CD4-positive, alpha-beta T cell treated with Interleukin-1 beta for 1 hour (primary cell): ENCODE results near the gene AZIN2.
"Not testable (repeated sequence)": the region's sequence is repeated elsewhere in the genome, so short reads cannot be mapped to it uniquely, and the experiment has no call there.

Experiments used
- DNase-seq, 2 donors: peaks; one replicate each; pipeline ENCODE4 v3.0.0-alpha.2; 2020 to 2022

Gene AZIN2

DNA sequence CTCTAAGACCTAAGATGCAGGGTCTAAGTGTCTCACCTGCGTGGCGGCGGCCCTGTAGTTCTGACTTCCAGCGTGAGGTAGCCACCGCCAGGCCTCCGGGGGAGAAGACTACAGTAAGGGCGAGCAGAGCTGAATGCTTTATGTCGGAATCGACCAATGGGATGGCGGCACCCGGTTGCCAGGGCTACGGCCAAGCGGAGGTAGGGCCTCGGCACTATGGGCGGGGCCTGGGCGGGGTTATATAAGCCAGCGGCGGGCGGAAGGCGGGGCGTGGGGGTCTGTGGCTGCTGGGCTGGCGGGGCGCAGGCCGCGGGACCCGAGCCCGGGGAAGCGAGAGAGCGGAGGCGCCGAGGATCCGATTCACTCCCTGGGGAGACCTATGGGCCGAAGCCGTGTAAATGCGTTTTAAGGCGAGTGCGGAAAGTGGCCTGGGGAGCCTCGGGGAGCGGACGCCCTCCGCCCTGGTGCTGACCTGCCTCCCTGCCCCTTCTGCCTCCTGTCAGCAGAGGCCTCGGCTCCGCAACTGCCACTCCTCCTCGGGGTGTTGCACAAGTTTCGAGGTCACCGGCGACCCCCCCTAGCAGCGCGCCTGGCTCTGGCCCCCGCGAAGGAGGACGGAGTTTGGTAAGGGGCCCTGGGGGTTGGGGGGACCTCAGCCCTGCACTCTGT lies at the start of gene AZIN2:
Gene AZIN2, plus strand, starts transcription at position 269 of the 669 bp plus-strand sequence. CDS start 1,097 bp downstream, outside the sequence.
- peak; percentile 96 to 97 for DNase-seq

DNA sequence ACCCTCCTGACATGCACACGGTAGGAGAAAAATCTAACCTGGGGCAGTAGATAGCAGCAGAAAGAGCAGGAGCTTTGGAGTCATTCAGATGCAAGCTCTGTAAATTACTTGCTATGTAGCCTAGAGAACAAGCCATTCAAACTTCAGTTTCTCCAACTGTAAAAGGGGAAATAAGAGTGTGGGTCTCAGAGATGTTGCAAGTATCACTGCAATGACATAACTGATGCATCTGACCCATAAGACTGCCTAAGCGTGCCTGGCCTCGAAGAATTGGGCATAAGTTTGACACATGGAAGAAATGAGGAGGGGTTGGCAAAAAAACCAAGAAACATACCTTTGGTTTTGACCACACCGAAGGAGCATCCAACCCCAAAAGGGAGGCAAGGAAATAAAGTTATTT lies 49.4 kb upstream of the AZIN2 start:
- no peak for DNase-seq

DNA sequence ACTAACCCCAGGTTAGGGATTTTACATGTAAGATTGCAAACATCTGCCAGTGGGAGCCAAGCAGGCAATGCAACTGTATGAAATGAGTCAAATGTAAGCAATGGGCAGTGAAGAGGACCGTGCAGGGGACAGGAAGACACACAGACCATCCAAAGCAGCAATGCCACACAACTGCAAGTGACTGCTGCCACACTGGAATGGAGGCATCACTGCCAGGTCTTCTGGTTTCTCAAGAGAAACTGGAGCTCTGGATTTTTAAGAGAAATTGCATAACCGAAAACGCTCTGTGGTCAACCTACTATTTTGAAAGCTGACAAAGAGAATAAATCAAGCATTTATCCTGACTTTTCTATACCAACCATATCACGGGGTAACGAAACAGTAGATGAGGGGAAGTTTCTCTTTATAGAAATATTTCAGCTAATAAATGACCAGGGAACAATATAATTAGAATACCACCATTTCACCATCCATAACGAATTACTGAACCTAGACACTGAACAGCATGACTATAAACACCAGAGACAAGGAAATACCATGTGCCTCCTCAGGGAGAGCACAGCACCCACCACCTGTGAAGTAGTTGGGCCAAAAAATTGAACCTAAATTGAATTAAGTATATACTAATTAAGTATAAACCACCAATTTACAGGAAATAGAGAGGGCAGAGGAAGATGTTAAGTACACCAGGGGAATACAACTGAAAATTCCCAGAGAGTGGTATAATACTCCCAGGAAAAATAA lies 48.7 kb upstream of the AZIN2 start:
- DNase-seq, result no peak

DNA sequence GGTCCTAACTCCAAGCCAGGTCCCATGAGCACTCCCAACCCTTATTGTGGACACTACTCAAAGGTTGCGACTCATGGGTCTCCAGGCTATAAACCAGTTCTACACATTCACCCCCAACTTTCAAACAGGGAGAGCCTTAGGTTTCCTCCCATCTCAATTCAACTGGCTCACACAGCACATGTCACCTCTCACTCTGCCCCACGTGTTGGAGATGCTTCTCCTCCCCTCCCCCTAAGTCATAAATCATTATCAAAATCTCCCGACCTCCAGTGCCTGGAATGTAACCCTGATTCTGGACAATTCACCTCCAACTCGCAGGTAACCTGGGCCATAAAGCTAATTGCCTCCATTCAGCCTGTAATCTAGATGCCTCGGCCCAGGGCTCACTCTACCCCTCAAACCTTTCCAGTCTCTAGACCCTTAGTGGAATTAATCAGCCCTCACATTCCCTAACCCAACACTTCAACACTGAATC lies 44.9 kb upstream of the AZIN2 start:
- no peak for DNase-seq

DNA sequence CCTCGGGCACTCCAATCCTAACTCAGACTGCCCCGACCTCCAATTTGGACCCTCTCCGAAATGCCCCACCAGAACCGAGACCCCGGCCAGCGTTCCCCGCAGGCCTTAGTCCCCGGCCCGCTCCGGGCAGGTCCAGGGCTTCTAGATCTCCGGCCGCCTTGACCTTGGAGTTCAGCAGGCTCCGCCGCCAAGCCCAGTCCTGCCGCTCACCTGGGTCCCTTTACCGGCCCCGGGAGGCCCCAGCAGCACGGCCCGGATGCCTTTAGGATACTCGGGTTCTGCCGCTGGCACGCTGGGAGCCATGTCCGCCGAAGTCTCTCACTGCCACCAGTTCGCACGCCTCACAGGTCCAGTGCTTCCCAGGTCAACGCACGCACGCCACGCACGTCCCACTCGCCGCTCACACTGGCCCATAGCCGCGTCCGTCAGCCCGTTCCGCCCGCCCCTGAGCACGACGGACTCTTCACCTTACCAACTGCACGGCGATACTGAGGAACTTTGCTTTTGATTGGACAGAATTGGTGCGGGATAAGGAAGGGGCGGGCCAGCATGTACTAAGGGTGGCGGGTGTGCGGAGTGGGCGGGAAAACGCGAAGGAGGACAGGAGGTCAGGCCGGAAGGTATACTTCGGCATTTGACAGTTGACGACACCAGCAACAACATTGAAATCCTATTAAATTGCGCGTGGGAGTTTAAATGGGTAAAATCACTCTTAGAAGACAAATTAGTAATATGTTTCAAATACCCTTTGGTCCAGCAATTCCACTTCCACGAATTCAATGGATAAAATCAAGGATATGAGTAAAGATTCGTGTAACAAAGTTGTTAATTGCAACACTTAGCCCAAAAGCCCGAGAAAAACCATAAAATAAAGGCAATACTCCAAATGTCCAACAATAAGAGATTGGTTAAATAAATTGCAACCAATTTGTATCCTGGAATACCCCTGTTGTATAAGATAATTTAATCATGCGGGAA lies 44.1 kb upstream of the AZIN2 start, which contains the start of gene AK2:
Gene AK2, minus strand, starts transcription at position 358 of the 978 bp plus-strand sequence. Its CDS starts 55 bp downstream, at position 303.
- DNase-seq, result peak; percentile 92 to 95

DNA sequence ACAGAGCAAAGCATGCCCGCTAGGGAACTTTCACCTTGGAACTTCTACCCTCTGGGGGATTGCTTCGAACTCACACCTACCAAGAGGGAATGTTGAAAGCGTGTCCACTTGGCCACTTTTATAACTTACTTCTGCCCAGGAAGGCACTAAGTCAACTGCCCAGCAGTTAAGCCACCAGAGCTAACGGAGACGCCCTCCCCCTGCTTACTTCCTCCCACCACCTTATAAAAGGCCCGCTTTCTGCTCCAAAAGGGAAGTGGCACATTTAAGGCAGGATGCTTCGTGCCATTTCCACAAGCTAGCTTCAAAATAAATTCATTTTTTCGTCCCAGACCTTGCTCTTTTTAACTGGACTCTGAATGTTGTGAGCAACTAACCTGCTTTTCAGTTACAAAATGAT lies 41.1 kb upstream of the AZIN2 start:
- peak in 1 of 2 donors; percentile 38 for DNase-seq

DNA sequence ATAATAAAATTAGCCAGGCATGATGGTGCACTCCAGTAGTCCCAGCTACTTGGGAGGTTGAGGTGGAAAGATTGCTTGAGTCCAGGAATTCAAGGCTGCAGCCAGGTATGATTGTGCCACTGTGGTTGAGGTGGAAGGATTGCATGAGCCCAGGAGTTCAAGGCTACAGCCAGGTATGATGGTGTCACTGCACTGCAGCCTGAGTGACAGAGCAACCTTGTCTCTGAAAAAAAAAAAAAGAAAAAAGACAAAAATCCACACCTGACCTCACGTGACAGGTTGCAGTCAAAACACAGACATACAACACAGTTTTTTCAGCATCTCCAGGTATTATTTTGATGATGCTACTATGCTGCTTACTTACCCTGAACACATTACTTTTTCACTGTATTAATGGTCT lies 39.9 kb upstream of the AZIN2 start:
- no peak for DNase-seq

DNA sequence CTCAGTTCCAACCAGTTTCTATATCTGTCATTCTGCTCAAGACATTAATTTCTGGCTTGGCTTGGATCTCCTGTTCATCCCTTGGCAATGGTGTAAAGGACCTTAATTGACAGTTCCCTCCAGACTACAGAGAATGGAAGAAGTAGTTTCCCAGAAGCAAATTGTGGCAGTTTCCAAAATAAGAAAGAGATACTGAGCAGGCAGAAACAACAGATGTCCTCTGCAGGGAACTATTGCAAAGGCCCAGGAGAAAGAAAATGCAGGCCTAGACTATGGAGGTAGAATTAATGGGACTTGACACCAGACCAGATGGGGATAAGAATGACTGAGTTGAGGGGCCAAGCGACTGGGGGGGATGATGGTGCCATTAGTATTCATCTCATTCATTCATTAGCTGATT lies 38.1 kb upstream of the AZIN2 start:
- no peak for DNase-seq

DNA sequence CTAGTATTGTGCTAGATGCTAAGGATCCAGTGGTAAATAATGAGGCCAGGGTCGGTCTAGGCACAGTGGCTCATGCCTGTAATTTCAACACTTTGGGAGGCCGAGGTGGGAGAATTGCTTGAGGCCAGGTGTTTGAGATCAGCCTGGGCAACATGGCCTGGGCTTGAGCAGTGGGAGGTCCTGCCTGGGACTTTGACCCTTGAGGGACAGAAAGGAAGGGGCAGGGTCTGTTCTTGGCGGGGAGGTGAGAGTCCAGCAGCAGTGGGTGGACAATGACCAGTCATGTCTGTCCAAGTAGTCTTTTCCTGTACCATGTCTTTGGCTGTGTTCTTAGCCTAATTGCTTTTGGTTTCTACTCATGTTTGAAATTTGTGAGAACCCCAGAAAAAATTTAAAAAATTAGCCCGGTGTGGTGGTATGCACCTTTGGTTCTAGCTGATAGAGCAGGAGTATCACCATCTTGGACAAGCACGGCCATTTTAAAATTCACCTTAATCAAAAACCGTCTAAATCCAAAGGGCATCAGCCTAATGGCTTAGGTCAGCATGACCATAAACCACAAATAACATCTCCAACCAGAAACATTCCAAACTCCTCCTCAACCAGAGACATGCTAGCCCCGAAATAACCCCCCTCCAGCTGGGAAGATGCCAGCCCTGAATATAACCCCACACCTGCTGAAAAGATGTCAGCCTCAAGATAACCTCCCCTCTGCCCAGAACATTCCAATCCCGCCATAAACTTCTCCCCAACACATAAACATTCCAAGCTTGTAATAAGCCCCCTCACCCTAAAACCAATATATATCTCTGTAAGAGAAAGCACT lies 37.5 kb upstream of the AZIN2 start:
- DNase-seq, result no peak

DNA sequence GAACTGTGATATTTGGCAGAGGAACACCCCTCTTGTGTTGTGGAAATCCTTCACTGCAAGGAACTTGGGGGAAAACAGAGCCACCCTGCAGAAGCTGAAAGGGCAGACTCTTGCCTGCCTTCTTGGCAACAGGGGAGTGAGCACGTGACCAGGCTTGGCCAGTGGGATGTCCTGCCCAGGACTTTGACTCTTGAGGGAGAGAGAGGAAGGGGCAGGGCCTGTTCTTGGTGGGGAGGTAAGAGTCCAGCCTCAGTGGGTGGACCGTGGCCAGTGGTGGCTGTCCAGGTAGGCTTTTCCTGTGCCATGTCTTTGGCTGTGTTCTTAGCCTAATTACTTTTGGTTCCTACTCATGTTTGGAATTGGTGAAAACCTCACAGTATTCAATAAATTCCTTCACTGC lies 35.7 kb upstream of the AZIN2 start:
- DNase-seq, result no peak

DNA sequence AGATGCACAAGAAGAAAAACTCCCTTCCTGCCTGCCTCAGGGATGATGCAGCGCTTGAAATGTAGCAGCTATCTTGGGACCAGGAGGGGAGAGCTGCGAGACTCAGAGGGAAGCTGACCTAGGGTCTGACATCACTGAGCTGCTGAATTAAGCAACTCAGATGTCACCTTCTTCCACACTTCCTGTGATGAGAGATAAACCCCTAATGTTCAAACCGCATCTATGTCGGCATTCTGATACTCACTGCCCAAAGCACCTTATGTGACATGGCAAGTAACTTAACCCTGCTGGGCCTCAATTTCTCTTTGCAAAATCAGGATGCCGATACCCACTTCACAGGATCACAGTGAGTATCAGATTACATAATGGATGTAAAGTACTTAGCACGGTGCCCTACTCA lies 35.1 kb upstream of the AZIN2 start:
- DNase-seq, result peak; percentile 50 to 52

DNA sequence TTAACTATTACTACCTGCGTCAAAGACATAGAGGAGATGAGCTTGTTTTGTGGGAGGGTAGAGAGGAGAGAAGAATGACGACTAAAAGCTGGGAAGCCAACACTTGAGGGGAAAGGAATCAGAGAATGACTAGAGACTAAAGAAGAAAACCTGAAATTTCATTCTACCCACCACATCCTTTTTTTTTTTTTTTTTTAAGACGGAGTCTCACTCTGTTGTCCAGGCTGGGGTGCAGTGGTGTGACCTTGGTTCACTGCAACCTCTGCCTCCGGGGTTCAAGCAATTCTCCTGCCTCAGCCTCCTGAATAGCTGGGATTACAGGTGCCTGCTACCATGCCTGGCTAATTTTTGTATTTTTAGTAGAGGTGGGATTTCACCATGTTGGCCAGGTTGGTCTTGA lies 34.7 kb upstream of the AZIN2 start:
- DNase-seq, result not testable (repeated sequence)

DNA sequence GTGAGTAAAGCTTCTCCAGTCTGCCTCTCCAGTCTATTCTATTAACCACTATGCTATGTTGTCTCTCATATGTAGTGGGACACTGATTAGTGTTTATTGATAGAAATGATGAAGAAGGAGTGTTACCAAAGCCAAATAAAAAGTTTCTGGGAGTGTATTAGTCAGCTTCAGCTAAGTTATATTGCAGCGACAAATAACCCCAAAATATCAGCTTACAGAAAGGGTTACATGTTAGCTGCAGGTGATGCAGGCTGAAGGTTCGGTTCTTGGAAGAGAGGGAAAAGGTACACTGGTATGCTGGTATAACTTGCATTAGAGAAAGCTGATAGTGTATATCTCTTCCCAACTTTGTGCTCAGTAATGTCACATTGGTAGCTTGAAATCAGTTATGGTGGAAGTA lies 33.7 kb upstream of the AZIN2 start:
- DNase-seq, result no peak

DNA sequence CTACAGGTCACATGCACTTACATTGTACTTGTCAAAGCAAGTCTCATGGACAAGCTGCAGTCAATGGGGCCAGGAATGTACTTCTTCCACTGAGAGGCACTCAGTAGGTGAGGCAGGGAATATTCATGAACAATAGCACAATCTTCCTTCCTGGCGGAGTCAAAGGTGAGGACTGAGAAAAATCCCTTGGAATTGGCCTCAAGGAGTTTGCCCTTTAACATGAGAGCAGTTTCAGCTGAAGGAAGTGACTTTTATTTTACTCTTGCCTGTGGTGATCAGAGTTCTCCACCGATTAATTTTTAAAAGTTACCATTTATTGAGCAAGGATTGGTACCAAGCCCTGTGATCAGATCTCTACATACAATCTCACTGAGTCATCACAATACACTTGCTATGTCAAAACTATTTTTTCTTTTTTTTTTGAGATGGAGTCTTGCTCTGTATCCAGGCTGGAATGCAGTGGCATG lies 33.1 kb upstream of the AZIN2 start:
- no peak for DNase-seq

DNA sequence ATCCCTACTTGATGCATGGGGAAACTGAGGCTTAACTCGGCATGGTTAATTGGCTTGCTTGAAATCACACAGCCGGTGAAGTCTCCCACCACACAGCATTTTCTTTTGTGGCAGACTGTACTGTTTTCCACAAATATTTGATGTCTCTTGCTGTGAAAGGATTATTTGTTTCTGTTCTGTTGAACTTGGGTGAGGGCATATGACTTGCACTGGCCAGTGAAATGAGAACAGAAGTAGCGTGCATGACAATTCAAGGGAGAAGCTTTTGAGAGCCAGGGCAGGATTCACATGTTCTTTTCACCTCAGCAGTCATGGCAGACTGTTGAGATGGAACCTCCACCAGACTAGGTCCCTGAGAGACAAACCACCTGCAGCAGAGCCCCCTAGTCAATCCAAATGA lies 32.5 kb upstream of the AZIN2 start:
- DNase-seq, result no peak

DNA sequence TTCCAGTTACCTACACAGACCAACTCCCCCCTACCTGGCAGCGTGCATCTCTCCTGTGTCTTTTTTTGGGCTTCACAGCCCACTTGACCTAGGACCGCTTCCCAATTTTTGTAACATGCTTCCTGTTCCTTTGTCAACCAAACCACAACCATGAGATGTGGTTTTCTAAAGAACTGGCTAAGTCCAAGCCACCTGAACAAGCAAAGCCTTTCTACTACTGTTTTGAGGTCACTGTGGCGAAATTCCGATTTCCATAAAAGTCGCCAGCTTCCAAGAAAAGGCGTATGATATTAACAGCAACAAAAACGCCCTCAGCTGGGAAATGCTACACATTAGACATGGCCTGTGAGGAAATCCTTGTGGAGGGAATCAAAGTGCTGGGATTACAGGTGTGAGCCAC lies 31.6 kb upstream of the AZIN2 start:
- no peak for DNase-seq

DNA sequence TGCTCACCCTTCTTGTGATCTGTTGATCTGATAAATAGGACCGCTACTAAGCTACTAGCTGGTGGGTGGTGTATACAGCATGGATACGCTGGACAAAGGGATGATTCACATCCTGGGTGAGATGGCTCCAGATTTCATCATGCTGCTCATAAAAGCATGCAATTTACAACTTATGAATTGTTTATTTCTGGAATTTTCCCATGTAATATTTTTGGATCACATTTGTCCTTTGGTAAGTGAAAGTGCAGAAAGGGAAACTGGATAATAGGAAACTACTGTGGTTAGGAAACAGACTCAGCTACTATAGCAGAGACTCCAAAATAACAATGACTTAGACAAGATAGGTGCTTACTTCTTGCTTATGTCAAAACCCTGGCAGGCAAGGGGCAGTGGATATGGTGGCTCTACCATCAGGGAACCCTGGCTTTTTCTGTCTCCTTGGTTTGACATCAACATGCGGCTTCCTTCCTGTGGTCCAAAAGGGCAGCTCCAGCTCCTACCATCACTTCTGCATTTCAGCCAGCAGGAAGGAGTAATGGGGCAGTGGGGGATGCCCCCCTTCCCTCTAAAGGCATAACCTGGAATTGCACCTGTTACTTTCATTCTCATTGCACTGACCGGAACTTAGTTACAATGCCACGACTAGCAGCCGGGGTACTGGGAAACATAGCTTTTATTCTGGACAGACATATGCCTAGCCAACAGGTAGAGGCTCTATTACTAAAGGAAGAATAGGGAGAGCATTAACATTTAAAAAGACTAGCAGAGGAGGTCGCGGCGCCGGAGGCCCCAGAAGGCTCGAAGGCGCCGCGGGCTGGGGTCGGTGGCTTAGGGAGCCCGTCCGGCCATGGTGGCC lies 30.5 kb upstream of the AZIN2 start:
- DNase-seq, result peak in 1 of 2 donors; percentile 41

DNA sequence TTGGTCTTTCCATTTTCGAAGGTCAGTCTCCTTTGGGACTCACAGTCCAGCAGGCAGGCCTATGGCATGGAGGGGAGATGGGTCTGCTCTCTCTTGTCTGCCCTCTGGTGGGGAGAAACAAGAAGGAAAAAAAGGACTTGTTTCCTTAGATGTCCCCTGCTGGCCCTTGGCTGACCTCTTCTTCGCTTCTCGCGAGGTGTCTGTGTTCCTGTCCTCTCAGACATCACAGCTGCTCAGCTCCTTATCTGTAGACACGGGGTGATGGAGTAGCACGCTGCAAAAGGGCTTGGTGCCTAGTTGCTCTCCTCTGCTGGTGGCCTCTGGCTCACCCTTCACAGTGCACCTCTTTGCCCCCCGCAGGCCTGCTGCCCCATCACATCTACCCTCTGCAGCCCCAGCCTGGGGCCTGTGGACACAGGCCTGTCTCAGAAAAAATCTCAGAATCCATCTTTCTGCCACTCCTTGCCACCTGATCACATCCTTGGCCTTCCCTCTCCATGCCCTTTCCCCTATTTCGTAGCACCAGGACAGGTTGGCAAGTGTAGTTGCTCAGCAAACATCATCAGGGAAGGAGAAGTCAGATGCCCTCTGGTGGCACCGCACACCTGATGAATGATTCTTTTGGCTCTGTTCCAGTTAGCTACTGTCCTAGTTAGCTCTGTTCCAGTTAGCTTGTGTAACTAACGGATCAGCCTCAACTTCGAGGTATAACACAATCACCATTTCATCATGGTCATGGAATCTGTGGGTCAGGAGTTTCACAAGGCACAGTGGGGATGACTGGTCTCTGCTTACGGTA lies 25.5 kb upstream of the AZIN2 start:
- peak; percentile 49 to 50 for DNase-seq

DNA sequence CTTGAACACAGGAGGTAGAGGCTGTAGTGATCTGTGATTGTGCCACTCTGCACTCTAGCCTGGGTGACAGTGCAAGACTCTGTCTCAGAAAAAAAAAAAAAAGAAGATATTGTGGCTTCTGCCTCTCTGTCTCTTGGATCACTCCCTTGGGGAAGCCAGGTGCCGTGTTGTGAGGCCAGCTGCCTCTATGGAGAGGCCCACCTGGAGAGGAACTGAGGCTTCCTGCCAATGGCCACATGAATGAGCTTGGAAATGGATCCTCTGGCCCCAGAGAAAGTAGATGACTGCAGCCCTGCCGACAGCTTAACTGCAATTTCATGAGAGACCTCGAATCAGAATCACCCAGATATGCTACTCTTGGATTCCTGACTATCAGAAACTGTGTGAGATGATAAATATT lies 24.5 kb upstream of the AZIN2 start:
- no peak for DNase-seq

DNA sequence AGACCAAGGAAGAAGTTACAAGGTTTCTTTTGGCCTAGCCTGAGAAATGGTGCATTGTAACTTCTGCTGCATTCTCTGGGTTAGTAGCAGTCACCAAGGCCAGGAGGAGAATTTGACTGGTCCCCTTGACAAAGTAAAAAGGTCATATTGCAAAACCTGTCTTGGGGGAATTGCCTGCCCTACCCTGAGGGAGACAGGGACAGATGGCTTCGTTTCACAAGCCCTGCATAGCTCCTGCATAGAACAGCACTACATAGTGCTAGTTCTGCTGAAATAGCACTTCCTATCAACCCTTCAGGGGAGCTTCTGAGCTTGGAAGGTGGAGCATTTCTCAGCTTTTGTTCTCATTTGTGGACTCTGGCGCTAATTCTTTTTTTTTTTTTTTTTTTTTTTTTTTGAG lies 23.9 kb upstream of the AZIN2 start:
- DNase-seq, result no peak
